Activated CD8-positive, alpha-beta memory T cell treated with anti-CD3 and anti-CD28 coated beads, Interleukin-2, amount 50 U/mL, for 1 hour (primary cell): ENCODE results near the gene DAD1.
A peak's percentile ranks its signal among the peaks of the same experiment; 100 is the strongest.
"Not testable (repeated sequence)": the region's sequence is repeated elsewhere in the genome, so short reads cannot be mapped to it uniquely, and the experiment has no call there.

Experiments used
- DNase-seq: peaks from one replicate; pipeline ENCODE4 v3.0.0-alpha.2; 2020; ENCODE audit errors: extremely low read depth

DAD1 gene

GRCh38 chr14:22589096-22589839, at the start of gene DAD1:
Gene DAD1, minus strand, starts transcription at chr14:22589224. Its CDS starts 67 bp downstream, at chr14:22589157.
- DNase-seq: peak; percentile 100

DNA sequence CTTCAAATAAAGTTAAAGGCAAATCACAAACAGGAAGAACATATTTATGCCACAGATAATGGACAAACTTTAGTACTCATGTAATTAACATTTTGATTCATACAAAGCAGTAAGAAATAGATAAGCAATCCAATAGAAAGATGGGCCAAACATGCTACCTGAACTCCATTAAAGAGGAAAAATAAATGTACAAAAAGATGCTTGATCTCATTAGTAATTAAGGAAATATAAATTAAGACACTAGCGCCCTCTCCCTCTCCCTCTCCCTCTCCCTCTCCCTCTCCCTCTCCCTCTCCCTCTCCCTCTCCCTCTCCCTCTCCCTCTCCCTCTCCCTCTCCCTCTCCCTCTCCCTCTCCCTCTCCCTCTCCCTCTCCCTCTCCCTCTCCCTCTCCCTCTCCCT, 47.0 kb upstream of the DAD1 start:
- DNase-seq: not testable (repeated sequence)

DNA sequence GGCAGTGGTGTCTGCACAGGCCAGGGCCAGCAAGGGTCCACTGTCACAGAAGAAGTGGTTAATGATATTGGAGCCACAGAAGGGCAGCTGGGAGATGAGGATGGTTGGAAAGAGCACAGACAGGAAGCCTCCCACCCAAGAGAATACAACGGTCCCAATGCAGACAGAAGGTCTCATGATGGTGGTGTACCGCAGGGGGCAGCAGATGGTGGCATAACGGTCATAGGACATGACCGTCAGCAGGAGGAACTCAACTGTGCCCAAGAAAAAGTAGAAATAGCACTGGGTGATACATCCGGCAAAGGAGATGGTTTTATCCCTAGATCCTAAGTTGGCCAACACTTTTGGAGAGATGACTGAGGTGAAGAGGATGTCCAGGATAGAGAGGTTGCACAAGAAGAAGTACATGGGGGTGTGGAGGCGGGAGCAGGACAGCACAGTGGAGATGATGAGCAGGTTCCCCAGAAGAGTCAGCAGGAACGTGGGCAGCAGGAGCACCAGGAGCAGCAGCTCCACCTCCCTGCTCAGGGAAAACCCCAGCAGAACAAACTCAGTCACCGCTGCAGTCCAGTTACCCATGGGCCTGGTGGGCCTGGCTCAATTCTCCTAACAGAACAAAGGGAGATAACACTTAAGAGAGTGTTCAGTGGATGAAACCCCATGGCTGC, 45.3 kb upstream of the DAD1 start:
- DNase-seq: no peak

DNA sequence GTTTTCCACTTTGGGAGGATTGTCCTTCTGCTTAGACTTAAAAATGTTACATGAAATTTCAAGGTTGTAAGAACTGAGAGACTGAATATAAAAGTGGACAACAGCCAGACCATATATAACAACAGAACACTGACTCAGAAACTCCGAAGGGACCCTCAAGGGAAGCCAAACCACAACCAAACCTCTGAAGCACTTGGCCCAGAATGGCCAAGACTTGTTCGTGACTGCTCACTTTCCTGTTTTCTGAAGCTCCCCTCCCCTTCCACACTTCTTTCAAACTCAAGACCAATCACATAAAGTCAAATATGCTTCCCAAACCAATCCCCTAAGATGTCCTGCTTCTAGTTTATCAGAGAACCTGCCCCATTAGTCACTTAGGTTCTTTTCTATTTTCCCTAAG, 41.5 kb upstream of the DAD1 start:
- DNase-seq: no peak

- DNase-seq: no peak
Measured at GRCh38 chr14:22630066-22630465, 41.0 kb upstream of the DAD1 start.

- no peak for DNase-seq
Measured at GRCh38 chr14:22629361-22629760, 40.3 kb upstream of the DAD1 start.

DNA sequence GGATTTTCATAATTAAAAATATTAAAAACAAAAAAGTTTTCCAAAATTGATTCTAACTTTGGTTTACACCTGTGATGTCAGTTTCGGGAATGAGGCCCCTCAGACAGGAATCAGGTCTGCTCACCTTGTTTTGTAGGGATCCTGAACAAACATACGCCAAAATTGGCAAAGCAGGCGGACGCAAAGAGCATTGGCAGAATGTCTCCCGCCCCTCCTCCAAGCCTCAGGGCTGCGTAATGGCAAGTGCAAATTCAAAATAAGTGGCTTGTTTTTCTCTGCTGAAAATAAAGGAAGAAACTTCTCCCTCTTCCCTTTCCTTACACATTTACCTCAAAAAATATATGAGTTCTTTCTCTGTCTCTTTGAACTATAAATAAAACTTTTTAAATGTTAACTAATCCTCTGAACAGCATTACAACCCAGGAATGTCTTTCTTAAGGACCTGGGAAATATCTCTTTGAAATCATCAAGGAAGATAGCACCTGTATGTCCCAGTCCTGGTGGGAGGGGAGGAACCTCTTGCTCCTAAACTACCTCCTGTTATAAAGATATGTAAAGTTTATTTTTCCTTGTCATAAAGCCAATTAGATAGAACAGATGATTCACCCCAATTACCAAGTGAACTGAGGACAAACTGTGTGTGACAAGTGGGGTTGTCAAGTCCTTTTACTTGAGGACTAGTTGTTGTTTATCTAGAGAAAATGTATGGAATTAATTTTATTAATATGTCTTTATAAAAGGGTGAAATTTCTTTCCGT, 38.7 kb upstream of the DAD1 start:
- no peak for DNase-seq

DNA sequence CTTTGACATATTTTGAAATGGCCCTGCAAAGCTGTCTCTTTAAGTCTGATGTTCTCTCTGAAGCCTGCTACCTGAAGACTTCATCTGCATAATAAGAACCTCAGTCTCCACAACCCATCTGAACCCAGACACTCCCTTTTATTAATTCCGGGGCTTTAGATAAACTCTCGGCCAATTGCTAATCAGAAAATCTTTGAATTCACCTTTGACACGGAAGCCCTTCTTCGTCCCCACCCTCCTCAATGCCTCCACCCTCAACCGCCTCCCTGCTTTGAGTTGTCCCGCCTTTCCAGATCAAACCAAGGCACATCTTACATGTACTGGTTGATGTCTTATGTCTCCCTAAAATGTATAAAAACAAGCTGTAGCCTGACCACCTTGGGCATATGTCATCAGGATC, 37.6 kb upstream of the DAD1 start:
- DNase-seq: no peak

GRCh38 chr14:22623047-22623446, 34.0 kb upstream of the DAD1 start:
- no peak for DNase-seq

DNA sequence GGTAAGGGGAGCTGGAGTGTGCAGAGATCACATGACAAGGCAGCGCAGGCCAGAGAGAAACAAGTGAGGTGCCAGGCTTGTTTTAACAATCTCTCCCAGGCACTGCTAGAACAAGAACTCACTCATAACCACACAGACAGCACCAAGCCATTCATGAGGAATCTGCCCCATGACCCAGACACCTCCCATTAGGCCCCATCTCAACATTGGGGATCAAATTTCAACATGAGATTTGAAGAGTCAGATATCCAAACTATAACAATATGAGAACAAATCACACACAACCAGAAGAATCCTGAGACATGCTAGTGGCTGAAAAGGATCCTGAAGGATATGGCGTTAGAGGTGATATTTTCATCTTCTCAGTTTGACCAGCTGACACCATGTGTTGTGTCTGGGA, 33.2 kb upstream of the DAD1 start:
- no peak for DNase-seq

DNA sequence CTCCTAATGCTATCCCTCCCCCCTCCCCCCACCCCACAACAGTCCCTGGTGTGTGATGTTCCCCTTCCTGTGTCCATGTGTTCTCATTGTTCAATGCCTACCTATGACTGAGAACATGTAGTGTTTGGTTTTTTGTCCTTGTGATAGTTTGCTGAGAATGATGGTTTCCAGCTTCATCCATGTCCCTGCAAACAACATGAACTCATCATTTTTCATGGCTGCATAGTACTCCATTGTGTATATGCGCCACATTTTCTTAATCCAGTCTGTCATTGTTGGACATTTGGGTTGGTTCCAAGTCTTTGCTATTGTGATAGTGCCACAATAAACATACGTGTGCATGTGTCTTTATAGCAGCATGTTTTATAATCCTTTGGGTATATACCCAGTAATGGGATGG, 26.7 kb upstream of the DAD1 start:
- not testable (repeated sequence) for DNase-seq

DNA sequence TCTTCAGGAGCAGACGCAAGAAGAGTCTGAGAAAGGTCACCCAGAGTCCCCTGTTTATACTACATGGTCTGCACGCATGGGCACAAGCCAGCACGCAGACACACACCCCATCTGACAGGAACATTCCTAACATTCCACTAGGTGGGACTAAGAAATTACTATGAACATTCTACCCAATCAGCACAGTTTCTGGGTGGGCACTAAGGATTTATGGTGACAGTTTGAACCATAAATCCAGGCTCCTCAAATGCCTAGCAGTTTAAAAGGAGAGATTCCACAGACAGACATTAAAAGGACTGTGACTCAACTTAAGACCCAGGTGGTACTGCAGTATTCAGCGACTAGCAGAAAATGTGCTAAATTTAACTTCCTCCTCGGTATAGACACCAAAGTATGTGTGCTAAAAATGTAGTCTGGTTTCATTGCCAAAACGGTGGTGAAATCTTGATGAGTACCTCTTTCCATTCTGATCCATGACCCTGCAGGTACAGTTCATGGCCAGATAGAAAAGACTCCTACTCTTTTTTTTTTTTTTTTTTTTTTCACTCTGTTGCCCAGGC, 25.3 kb upstream of the DAD1 start:
- no peak for DNase-seq

DNA sequence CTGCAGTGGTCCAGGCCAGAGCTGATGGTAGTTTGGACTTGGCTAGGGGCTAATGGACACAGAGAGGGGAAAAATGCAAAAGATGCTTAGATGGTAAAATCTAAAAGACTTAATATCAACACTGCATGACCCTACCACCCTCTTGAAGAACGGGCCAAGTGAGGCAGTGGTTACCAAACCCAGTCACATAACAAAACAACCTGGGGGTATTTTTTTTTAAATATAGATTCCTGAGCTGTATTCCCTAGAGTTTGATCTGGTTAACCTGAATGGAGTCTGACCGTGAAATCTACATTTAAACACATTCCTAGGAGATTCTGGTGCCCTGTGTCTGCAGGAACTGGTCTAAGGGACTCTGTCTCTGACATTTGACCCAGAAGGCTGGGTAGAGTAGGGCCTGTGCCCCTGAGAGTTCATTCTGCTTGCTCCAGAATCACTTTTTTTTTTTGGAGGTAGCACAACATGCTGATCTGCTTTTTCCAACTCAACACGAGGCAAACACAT, 24.8 kb upstream of the DAD1 start:
- DNase-seq: no peak

DNA sequence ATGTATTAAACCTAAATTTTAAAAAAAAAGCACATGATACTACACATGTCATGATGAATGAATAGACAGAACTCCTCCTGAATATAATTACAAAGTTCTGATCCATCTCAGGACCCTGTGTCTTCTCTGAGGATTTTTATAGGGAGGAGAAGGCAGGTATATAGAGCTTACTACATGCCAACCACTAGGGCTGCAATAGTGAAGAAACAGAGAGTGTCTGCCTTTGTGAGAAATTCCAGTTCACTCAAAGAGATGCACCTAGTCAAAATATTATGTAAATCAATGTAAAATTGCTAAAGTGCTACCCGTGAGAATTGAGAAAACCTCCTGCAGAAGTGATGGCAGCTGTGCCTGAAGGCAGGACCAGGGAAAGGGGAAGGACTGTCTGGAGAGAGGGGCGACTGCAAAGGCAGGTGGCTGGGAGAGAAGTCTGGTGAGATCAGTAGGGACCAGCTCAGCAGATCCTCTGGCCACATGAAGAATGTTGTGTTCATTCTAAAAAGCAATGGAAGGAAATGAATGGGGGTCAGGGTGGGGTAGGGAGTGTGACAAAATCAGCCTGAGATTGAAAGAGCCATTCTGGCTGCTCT, 24.2 kb upstream of the DAD1 start:
- DNase-seq: no peak

DNA sequence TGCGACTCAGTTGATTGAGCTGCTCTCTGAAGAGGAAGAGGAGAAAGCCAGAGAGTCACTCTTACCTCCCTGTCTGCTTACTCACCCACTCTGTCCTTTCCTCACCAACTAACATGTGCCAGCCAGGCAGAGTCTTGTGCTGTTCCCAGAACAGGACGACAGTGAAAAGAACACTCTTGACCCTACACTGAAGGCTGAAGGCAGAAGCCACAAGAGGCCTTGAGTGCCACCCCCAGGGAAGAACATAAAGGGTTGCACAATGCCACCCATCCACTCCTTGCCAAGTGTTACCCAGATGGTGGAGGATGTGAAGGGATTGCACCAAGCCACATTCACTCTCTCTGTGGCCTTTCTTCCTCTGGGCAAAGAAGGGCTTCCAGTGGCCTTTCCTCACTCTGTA, 21.9 kb upstream of the DAD1 start:
- DNase-seq: no peak

DNA sequence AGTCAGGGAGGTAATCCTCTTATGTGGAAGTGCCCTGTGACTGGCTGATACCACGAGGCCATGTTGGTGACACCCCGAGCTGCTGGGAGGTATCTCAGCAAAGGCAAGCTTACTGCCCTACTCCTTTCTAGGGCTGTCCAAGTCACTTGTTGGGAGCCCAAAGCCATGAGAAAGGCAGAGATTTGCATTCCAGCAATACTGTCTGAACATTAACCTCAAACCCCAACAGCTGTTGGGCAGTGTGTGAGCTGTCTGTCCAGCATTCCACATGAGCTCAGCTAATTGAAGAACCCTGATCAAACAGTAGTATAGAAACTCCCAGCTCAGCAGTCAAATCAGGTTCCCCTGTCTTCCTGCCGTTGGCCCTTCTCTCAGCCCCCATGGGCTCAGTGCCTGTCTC, 18.3 kb upstream of the DAD1 start:
- DNase-seq: no peak

DNA sequence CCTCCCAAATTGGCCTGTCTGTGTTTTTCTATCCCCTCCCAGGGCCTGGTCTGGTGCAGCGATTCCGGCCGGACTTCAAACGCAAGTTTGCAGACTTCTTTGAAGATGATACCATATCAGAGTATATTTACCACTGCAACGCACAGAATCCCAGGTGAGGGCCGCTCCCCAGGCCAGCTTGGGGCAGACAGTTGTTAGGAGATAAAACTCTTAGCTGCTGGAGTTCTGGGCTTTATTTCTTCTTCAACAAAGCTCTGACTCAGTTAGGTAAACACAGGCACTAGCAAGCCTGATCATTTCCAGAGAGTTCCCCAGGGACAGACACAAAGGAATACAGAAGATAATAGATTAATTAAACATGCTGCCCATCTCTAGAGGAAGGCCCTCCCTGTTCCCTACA, 17.4 kb upstream of the DAD1 start:
- no peak for DNase-seq

GRCh38 chr14:22602862-22603261, 13.8 kb upstream of the DAD1 start:
- DNase-seq: no peak

DNA sequence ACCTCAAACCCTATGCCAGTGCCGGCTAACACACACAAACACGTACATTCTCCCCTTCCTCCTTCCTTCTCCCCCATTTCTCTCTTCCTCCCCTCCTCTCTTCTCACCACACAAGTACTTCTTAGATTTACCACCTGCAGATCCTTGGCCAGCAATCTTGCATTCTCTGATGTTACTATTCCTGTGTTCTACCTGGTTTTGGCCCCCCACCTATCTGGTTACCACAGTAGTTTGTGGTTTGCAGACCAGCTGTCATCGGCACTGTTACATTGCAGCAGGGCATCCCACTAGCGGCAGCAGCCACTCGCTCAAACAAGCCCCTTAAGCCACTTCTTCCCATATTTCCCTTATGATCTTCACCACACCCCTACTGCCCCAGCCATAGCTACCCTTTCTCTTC, 13.0 kb upstream of the DAD1 start:
- DNase-seq: no peak

GRCh38 chr14:22601456-22601855, 12.4 kb upstream of the DAD1 start:
- no peak for DNase-seq

DNA sequence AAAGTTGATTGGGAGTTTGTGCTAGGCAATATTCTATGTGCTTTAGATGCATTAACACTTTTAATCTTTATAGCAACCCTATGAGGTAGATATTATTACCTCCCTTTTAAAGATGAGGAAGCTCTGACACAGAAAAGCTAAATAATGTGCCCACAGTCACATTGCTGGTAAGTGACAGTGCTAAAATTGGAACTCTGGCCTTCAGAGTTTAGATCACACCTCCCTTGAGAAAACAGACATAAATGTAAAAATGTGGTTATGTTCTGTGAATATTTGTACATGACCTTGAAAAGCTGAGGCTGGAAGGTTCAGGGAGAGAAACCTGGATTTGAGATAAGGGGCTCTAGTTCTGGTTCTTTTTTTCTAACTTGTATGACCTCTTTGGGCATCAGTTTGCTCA, 11.0 kb upstream of the DAD1 start:
- no peak for DNase-seq

GRCh38 chr14:22599349-22599748, 10.3 kb upstream of the DAD1 start:
- DNase-seq: no peak
